Suppressor macrophage (primary cell): ENCODE measurements around the gene PFKFB2.

Experiments used
- DNase-seq, 4 experiments: peaks; one replicate each; pipeline ENCODE4 v3.0.0-alpha.2; 2020 to 2022

The PFKFB2 gene

DNA sequence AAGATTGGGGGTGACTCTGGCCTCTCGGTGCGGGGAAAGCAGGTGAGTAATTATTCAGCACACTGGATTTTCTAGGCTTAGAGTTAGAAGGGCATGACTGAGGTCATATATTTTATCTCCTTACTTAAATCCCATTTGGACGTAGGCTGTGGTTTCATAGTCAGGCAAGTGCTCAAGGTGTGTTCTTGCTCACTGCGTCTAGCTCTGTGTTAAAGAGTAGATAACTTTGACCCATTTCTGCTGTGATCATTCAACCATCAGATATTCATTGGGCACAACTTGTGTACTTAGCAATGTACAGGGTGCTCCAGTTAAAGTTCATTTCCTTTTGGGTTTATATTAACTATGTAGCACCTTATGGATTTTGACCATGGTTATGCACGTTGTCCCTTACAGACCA is 14.6 kb downstream of the PFKFB2 start:
- DNase-seq: no peak

DNA sequence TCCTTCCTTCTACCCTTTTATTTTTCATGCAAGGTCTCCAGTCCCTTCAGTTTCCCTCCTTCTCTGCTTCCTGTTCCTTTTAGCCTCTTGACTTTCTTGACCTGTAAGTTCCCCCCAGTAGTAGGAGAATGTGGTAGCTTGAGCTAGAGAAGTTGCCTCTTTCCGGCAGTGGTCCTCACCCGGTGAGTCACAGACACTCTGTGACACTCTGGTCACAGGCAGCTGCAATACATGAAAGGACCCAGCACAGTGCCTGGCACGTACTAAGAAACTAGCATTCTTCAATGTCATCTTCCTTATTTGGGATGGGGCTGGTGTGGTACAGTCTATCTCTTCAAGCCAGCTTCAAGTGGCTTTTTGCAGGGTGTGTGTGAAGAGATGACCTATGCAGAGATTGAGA is 16.0 kb downstream of the PFKFB2 start:
- peak in 3 of 4 experiments; percentile 14 to 31 (median 19) for DNase-seq

DNA sequence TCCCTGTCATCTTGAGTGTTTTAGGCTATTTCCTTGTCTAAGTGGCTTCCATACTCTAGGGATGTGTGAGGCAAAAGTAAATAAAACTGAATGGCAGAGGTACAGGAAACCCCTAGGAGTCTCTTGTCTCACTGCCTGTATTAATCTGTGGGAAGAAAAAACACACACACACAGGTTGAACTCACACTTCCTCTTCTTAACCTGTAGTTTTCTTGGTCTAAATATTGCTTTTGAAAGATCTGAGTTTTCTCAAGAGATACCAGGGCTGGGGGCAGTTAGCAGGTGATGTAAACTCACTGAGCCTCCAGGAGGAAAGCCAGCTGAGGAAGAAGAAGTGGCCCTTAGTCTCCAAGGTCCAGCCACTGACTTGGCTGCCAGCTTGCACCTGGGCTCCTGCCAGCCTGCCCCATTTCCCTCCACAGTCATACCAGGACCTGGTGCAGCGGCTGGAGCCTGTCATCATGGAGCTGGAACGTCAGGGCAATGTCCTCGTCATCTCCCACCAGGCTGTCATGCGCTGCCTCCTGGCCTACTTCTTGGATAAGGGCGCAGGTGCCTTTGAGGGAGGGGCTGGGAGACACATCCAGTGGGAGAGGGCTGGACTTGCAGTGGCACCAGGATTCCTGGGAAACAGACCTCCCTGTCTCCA is 16.9 kb downstream of the PFKFB2 start:
- no peak for DNase-seq

DNA sequence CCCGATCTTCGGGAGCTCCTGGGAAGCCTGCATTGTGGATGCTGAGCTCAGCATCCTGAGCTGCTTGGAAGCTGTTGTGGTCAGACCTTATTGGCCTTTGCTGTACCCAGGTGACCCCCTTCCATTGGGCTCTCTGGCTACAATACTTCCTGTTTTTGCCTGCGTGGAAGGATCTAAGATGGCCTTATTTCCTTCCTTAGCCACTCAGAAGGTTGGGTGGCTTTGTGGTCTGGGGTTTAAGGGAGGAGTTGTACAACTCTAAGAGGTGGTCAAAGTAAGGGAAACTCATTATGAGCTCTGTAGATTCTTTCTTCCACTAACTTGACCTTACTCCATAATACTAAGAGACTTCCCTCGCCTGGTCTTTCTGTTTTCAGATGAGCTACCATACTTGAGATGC is 17.7 kb downstream of the PFKFB2 start:
- DNase-seq: peak in 3 of 4 experiments; percentile 7 to 20 (median 17)

DNA sequence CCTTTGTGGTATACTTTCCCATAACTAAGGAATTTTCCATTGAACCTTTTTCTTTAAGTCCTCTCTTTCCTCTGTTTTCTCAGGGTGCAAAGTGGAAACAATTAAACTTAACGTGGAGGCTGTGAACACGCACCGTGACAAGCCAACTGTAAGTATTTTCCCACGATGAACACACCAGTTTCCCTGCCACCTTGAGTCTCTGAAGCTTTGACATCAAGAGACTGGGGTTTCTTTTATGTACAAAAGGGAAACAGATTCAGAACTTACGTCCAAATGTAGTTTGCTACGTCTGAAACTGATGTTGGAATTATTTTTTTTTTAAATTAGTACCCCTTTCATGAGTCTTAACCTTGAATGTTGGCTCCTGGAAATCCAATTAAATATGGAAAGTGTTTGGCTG is 18.4 kb downstream of the PFKFB2 start:
- DNase-seq: no peak

DNA sequence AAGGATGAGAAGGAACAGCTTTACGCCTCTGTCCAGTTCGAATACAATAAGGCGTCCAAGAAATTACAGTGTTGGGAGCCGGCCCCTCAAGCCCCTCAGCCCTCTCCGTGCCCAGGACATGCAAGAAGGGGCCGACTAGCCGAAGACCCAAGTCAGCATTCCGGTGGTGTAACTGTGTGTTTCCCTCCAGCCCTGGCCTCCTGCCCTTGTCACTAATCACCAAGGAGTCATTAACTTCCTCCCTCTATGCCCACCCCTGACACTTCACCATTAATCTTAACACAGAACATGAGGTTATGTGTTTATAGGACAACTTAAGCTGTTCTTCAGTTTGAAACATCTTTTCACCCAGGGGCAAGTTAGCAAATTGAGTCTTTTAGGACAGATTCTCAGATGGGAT is 19.2 kb downstream of the PFKFB2 start:
- DNase-seq: no peak

DNA sequence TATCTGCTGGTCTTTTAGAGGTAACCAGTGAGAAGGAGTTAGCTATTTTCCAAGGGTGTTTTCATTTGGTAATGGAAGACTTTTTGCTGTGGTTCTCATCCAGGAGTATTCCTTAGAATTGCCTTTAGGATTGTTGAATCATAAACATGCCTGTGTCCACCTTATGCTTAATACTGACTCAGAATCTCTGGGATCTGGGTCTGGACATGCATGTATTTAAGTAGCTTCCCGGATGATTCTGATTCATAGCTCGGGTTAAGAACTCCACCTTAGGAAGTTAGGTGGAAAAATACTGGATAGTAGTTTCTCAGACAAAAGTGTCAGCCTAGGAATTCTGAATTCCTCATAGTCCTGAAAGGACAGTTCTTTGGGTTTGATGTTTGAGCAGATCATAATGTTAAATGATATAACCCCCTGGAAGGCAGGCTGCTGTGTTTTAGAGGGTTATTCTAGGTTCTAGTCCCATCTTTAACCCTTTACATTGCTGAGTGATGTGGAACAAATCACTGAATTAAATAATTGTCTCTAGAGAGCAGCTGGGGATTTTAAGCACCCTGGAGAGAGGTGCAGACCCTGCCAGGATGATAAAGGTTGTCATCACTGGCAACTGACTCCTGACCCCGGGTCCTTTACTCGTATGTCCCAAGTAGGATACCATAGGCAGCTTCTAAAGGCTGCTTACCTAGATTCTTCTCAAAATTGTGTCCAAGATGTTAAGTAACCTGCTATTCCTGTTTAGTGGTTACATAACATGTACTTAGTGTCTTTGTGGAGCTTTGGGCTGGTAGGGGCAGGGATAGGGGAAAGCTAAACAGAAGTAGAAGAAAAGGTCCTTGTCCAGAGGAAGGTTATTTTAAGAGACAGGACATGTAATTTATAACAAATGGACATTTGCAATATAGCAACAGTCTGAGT is 21.1 kb downstream of the PFKFB2 start:
- DNase-seq: no peak

DNA sequence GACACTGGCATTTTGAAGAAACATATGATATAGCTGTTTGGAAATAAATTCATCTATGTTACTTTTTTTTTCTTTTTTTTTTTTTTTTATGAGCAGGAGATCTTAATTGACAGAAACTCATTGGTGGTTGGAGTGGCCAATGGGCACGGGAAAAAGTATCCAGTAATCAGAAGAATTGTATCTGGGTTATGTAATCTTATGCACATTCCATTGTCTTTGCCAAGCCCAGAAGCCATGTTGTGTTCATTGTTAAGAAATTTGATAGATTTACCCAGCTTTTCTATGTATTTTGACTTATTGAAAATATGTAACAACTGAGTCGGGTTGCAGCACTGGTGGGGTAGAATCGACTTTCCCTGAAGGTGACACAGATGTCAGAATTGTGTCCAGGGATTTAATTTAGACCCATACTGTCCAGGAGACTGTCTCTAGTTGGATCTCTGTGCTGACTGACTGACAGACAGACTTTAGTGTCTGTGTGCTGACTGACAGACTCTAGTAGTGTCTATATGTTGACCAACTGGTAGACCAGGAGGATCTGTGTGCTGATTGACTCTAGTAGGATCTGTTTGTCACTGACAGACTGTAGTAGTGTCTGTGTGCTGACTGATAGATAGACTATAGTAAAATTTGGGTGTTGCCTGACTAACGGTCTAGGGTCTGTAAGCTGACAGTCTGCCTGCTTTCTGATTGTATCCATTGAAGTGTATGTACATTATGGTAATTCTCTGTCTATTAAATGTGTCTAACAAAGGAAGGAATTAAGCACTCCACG is 23.3 kb downstream of the PFKFB2 start:
- no peak for DNase-seq

DNA sequence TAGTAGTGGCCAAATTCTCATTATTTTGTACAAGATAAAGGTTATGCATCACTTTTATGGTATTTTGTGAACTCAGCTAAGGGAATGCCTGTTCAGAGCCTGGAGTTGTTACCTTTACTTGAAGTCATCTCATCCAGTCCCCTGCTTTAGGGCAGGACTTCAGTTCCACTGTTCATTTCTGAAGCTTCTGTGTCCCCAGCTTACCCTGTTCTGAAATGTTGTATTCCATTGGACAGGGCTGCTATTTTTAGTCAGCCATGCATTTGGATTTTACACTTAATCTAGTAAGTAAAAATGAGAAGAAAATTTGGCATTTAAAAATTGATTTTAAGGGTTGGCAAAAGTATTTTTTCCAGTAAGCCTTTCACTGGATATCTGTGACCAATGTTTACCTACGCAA is 23.9 kb downstream of the PFKFB2 start:
- DNase-seq: no peak

DNA sequence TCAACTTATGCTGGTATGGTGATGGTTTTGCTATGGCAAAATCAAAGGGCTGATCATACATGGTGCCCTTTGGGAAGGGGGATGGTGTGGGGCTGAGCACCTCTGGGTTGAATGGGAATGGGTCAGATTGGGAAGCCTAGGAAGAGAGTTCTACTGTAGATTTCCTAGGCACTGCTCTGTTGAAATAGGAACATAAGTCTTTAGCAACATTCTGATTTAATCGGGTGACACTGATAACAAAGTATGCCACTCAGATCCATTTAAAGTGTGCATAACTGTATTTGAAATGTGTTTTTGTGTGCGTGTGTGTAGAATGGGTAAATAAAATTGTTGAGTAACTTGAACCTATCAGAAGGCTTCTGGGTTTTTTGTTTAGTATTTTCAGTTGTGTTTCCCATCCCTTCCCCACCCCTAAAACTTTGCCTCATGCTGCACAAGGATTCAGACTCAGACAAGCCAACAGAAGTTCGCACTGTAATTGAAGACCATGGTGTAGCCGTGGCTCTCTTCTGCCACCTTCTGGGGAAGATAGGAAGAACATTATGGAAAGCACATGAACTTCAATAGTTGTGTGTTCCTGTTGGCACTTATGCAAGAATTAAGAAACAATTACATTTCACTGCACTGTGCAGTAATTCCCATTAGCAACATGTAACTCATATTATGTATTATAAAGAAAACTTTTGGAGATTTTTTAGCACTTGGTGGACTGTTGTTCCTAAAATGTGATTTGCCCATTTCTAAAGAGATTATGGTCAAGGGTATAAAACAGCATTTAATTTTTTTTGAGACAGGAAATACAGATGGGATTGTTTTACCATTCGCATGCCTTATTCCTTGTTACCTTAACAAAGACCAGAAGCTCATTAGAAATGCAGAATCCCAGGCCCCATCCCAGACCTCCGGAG is 24.6 kb downstream of the PFKFB2 start:
- DNase-seq: peak; percentile 84 to 89 (median 85)

DNA sequence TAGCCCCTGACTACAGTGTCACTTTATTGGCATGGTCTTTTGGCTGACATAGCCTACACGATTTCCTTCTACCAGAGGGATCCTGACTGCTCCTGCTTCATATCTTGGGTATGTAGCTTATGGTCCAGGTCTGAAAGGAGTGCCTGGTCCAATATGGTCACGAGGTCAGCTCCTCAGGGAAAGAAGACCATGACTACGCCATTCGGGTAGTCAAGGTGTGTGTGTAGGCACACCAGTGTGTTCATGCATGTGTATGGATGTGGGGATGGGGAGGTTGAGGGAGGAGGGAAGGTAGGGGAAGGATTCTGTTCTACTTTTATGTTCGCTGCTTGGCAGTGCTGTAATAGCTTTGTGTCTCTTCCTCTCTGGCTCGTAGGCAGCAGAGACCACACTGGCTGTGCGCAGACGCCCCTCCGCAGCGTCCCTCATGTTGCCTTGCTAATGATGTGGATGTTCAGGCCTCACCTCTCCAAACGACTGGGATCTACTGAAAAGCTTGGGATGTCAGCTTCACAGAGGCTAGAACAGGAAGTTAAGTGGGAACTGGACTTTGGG is 25.6 kb downstream of the PFKFB2 start:
- DNase-seq: no peak

DNA sequence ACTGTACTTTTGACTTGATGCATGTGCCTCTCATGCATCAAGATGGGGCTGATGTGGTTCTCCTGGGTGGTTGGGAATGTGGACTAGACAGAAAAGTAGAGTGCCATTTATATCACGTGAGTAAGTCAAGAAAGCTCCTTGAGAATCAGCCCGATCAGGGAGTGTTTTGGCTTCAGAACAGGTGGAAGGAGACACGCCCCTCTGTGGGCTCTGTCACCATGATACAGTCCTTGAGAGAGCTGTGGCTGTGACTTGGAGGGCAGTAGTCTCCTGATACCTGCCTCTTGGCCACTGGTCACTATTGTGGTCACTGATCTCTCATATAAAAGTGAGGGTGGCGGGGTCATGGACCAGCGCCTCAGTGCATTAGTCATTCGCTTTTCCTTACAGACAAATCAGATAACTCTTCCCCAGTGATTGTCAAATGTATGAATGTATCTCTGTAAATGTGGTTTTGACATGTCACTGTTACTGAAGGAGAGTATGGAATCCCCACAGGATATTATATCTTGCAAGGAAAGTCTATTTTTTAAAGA is 26.7 kb downstream of the PFKFB2 start:
- DNase-seq: no peak

DNA sequence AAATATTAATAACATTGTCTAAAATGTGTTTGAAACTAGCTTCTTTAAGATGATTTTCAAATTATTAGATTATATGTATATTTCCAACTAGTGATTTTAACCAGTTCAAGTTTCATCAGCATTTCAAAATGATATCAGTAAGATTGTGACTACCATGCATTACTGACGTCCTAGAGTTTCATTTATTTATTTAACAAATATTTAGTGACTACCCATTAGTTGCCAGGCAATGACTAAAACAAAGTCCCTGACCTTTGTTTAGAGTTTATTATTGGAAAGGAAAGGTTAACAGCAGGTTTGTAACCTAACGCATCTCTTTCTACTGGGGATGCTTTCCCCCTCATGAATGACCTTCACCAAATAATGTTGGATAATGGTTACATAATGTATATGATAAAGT is 28.0 kb downstream of the PFKFB2 start:
- no peak for DNase-seq

DNA sequence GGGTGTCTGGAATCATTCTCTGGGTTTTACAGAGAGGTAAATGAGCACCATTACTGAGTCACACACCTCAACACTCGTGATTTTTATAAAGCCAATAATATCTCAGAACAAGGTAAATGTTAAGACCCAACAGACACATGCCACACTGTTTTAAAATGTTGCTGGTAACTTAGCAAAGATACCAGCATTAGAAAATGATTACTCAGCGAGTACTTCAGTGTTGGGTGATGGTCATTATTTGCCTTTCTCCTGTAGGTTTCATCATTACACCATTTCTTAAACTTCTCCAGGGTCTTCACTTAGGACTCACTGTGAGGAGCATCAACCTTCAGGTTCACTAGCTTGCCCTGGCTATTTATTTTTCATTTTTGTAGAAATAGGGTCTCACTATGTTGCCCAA is 28.7 kb downstream of the PFKFB2 start:
- DNase-seq: no peak

DNA sequence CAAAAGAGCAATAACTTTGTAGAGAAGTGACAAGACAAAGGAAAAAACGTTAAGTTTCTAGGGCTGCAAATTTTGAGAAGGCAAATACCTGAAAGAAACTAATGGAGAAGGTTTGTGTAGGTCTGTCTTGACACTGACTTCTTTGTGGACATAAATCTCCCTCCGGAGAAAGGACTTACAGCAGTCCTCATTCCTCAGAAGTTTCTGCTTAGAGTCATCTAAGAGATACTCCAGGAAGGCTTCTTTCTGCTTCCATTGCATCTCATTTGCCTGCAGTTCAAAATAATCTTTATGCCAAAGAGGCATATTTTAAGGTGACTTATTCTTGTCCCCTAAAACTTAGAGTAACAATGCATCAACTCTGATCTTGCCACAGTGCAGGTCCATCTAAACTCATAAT is 31.2 kb downstream of the PFKFB2 start:
- no peak for DNase-seq

DNA sequence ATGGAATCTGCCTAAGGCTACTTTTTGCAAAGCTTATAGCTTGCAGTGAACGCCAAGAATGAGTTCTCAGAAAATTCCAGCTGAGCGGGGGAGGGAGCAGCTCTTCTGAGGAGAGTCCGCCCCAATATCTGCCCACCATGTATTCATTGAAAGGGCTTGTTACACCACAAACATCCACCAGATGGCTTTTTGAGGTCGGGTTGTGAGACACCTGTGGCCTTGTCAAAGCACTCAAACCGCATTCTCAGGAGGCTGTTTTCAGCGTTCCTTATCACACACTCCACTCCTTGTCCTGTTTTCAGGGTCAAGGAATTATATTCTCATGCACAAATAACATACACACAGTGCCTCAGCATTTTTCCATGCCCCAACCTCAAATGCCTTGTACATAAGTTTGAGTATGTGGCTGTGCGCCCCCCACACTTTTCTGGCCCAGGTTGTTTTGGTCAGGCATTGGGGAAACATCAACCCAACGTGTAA is 31.7 kb downstream of the PFKFB2 start:
- peak; percentile 57 to 73 (median 63) for DNase-seq

DNA sequence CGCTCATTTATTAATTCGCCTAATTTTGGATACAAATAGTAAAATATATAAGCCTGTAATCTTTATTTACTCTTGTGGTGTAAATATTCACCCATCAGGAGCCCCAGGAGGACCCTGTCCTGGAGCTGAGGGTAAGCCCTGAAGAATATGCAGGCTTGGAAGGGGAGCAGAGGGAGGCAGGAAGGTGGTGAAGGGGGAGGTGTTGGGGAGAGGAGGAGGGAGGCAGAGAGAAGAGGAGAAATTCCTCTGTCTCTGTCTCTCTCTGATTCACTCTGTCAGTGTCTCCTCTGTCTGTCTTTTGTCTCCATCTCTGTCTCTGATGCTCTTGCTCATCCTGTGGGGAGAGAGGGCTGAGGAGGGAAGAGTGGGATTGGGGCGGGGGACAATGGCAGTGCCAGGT is 32.8 kb downstream of the PFKFB2 start:
- DNase-seq: no peak

DNA sequence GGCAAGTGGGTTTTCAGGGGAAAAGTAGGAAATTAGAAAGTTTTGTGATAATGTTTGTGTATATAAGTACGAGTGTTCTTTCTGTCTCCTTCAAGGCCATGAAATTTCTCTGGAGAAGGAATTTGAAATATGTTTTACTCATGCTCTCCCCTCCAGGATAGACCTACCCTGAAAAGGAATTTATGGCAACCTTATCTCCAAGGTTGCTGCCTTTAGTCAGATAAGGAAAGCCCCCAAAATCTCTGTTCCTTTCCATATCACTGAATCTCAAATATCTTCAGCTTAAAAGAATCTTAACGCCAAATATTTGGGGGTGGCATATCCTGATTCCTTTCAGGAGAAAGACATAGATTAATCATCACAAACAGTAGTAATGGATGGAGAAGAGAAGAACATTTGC is 35.1 kb downstream of the PFKFB2 start:
- no peak for DNase-seq

DNA sequence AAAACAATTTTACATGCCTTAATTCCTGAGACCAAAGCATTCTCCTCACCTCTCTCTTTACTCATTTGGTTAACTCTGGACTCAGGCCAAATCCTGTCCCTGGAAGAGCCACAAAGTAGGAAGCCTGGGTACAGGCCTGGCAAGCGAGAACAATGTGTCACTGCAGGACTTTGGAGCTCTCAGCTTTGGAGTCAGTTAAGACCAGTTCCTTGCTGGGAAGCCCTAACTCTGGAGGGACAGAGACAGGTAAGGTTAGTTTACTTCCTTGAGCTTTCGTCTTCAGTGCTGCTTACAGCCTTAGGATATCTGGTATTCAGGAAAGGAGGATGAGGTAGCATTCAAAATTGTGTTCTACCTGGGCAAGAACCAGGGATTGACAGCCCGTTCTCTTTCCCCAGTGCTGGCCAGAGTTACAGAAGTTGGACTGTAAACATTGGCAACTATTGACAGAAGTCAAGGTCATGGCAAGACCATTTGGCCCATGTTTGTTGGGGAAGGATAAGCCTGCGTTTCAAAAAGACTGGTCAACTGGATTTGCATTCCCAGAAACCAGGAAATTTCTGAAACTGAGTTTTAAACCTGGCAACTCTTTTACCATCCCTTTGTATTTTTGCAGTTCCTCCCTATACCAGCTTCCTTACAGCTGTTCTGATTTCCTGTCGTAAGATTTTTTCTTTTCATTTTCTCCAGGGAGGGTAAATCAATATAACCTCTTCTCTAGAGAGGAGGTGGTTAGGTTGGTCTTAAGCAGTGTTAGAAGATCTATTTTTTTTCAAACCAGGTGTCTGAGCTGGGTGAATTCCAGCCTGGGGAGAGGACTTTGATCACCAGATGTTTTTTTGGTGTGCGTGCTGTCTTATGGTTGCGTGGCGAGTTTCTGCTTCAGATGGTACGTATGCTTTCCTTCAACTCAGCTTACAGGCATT is 35.9 kb downstream of the PFKFB2 start, which contains the start of gene C4BPB:
Gene C4BPB, plus strand, starts transcription at position 160 of the 926 bp plus-strand sequence. Its CDS starts 672 bp downstream, at position 832.
- DNase-seq: peak in 2 of 4 experiments; percentile 27 to 33
